Mesodermal cell (in vitro differentiated cells): ENCODE measurements around the gene TBC1D4.
"Not testable (repeated sequence)": the region's sequence is repeated elsewhere in the genome, so short reads cannot be mapped to it uniquely, and the experiment has no call there.

Source experiments
- H3K27ac ChIP-seq: 2 replicates; pipeline ENCODE4 v1.7.0; 2013; ENCODE audit warnings: mild to moderate bottlenecking, low read depth, low read length, moderate library complexity; ENCODE audit not compliant: severe bottlenecking
- H3K36me3 ChIP-seq: 2 replicates; pipeline ENCODE4 v1.7.1; 2013; ENCODE audit warnings: mild to moderate bottlenecking, low read length, moderate library complexity; ENCODE audit not compliant: control insufficient read depth, insufficient read depth
- H3K4me1 ChIP-seq: one replicate; pipeline ENCODE4 v1.7.1; 2013; ENCODE audit warnings: mild to moderate bottlenecking, low read length; ENCODE audit not compliant: insufficient read depth, control insufficient read depth, poor library complexity, severe bottlenecking
- H3K4me3 ChIP-seq: 2 replicates; pipeline ENCODE4 v1.7.0; 2013; ENCODE audit warnings: low read length, control low read depth, mild to moderate bottlenecking; ENCODE audit not compliant: insufficient read depth, poor library complexity, severe bottlenecking; ENCODE audit errors: extremely low read depth
- H3K9me3 ChIP-seq: 2 replicates; pipeline ENCODE4 v1.7.1; 2013; ENCODE audit warnings: mild to moderate bottlenecking, low read length, moderate library complexity; ENCODE audit not compliant: control insufficient read depth
- WGBS, 2 experiments: methylation state at CpG; one replicate each; pipeline ENCODE4 v1.1.5; 2013; ENCODE audit warnings: missing lambda C conversion rate in 2 of 2; ENCODE audit not compliant: insufficient coverage in 2 of 2; 5-methylcytosine and 5-hydroxymethylcytosine counted together

TBC1D4 gene

GRCh38 chr13:75271846-75272245 is 210.1 kb downstream of the TBC1D4 start:
- H3K4me3 ChIP-seq, result no peak overlapping the region
- no peak overlapping the region for H3K27ac ChIP-seq
- WGBS, 2 experiments, result no CpG with 5 or more reads among the region's 1 CpG
- H3K36me3 ChIP-seq, result no peaks in the 10 kb centered on the region
- no peaks in the 10 kb centered on the region for H3K4me1 ChIP-seq
- no peaks in the 10 kb centered on the region for H3K9me3 ChIP-seq

- not testable (repeated sequence) for H3K4me1 ChIP-seq
- 93 to 98% methylated on average over 13 to 18 of the region's 24 CpGs for WGBS, 2 experiments
Observed at GRCh38 chr13:75268481-75268880, 213.5 kb downstream of the TBC1D4 start.

GRCh38 chr13:75264611-75265010 is 217.4 kb downstream of the TBC1D4 start:
- H3K9me3 ChIP-seq, result no peaks in the 10 kb centered on the region
- no peaks in the 10 kb centered on the region for H3K4me1 ChIP-seq
- H3K27ac ChIP-seq, result no peak overlapping the region
- H3K4me3 ChIP-seq, result no peak overlapping the region
- no peaks in the 10 kb centered on the region for H3K36me3 ChIP-seq
- 83 to 87% methylated on average over 2 of the region's 2 CpGs for WGBS, 2 experiments

More at GRCh38 chr13:75268481-75268880, 213.5 kb downstream of the TBC1D4 start:
- not testable (repeated sequence) for H3K36me3 ChIP-seq, H3K4me3 ChIP-seq, H3K27ac ChIP-seq, H3K9me3 ChIP-seq

- Histone ChIP-seq H3K27ac (no peak overlapping the region), H3K9me3 (no peaks in the 10 kb centered on the region), H3K4me1 (no peaks in the 10 kb centered on the region), H3K36me3 (no peaks in the 10 kb centered on the region), H3K4me3 (no peak overlapping the region)
- no CpG with 5 or more reads among the region's 1 CpG for WGBS, 2 experiments
Observed at GRCh38 chr13:75263741-75264407, 218.1 kb downstream of the TBC1D4 start.

GRCh38 chr13:75258159-75258782 is 223.7 kb downstream of the TBC1D4 start:
- Histone ChIP-seq H3K4me3 (no peak overlapping the region), H3K27ac (no peak overlapping the region), H3K4me1 (no peaks in the 10 kb centered on the region), H3K36me3 (no peaks in the 10 kb centered on the region), H3K9me3 (no peaks in the 10 kb centered on the region)
- no CpG with 5 or more reads among the region's 3 CpGs for WGBS, 2 experiments

- no peaks in the 10 kb centered on the region for H3K36me3 ChIP-seq
- H3K4me1 ChIP-seq, result no peaks in the 10 kb centered on the region
- WGBS, 2 experiments, result 88 to 89% methylated on average over 1 to 2 of the region's 3 CpGs
- H3K4me3 ChIP-seq, result no peak overlapping the region
- no peaks in the 10 kb centered on the region for H3K9me3 ChIP-seq
- H3K27ac ChIP-seq, result no peak overlapping the region
Observed at GRCh38 chr13:75256922-75257321, 225.0 kb downstream of the TBC1D4 start.

GRCh38 chr13:75255653-75256052 is 226.3 kb downstream of the TBC1D4 start:
- Histone ChIP-seq H3K36me3 (no peaks in the 10 kb centered on the region), H3K9me3 (no peaks in the 10 kb centered on the region), H3K27ac (no peak overlapping the region), H3K4me1 (no peaks in the 10 kb centered on the region), H3K4me3 (no peak overlapping the region)
- no CpG with 5 or more reads among the region's 1 CpG for WGBS, 2 experiments

GRCh38 chr13:75255147-75255546 is 226.8 kb downstream of the TBC1D4 start:
- 60 to 100% methylated on average over 1 to 2 of the region's 6 CpGs for WGBS, 2 experiments

GRCh38 chr13:75251188-75251587 is 230.8 kb downstream of the TBC1D4 start:
- Histone ChIP-seq H3K4me3 (no peak overlapping the region), H3K36me3 (no peaks in the 10 kb centered on the region), H3K4me1 (no peaks in the 10 kb centered on the region), H3K27ac (no peak overlapping the region), H3K9me3 (no peaks in the 10 kb centered on the region)
- 86 to 100% methylated on average over 1 to 3 of the region's 4 CpGs for WGBS, 2 experiments

More at GRCh38 chr13:75255147-75255546, 226.8 kb downstream of the TBC1D4 start:
- no peaks in the 10 kb centered on the region for H3K36me3 ChIP-seq
- H3K4me1 ChIP-seq, result no peaks in the 10 kb centered on the region
- no peak overlapping the region for H3K4me3 ChIP-seq
- H3K27ac ChIP-seq, result no peak overlapping the region
- no peaks in the 10 kb centered on the region for H3K9me3 ChIP-seq

- no peaks in the 10 kb centered on the region for H3K36me3 ChIP-seq
- no peak overlapping the region for H3K4me3 ChIP-seq
- no peaks in the 10 kb centered on the region for H3K4me1 ChIP-seq
- no CpG with 5 or more reads among the region's 7 CpGs for WGBS, 2 experiments
- no peaks in the 10 kb centered on the region for H3K9me3 ChIP-seq
- H3K27ac ChIP-seq, result no peak overlapping the region
Observed at GRCh38 chr13:75250526-75251178, 231.3 kb downstream of the TBC1D4 start.

GRCh38 chr13:75245578-75245977 is 236.4 kb downstream of the TBC1D4 start:
- H3K4me1 ChIP-seq, H3K9me3 ChIP-seq, H3K36me3 ChIP-seq, H3K27ac ChIP-seq, H3K4me3 ChIP-seq: not testable (repeated sequence)
- WGBS, 2 experiments, result 88 to 100% methylated on average over 1 to 2 of the region's 5 CpGs
